Activated T-helper 2 cell treated with anti-CD3 and anti-CD28 coated beads, Interferon-gamma antibody, Interleukin-2, Interleukin-4, amounts not matched to agents 10 μg/mL and 5 μg/mL and 100 μg/mL, durations not matched to agents 14 hours and 24 hours and 36 hours (primary cell): ENCODE measurements around the gene ZNF512B. TPM values are rescaled to one million over a fixed set of nuclear protein-coding genes. Genes with fewer than 3 reads are reported as not detected.
"Not testable (repeated sequence)": the region's sequence is repeated elsewhere in the genome, so short reads cannot be mapped to it uniquely, and the experiment has no call there.

Experiments
- DNase-seq: peaks from one replicate; pipeline ENCODE4 v3.0.0; 2021; ENCODE audit warnings: low spot score
- H3K27ac Mint-ChIP-seq: one replicate; pipeline ENCODE4 v1.8.0; 2021; ENCODE audit warnings: mixed read lengths
- H3K27me3 Mint-ChIP-seq: one replicate; pipeline ENCODE4 v1.8.0; 2021; ENCODE audit warnings: low read depth, mixed read lengths
- H3K36me3 Mint-ChIP-seq: one replicate; pipeline ENCODE4 v1.8.0; 2021; ENCODE audit warnings: low read depth, mixed read lengths
- H3K4me1 Mint-ChIP-seq: one replicate; pipeline ENCODE4 v1.8.0; 2021; ENCODE audit warnings: low read depth, mixed read lengths
- H3K4me3 Mint-ChIP-seq: one replicate; pipeline ENCODE4 v1.8.0; 2021; ENCODE audit warnings: low read depth, mild to moderate bottlenecking, moderate library complexity, mixed read lengths
- H3K9me3 Mint-ChIP-seq: one replicate; pipeline ENCODE4 v1.8.0; 2021; ENCODE audit warnings: mixed read lengths
- intact Hi-C: fragments of 100-400 bp; cut with micrococcal nuclease; formaldehyde crosslinking; loops from one replicate; pipeline ENCODE4 v1.15.1; 2023
- total RNA-seq: library from RNA; stranded (reverse); gene quantifications from 2 replicates; pipeline ENCODE4 v1.2.3, GENCODE V29; 2022

ZNF512B gene
- total RNA-seq, 1 donor from 2014 or later: 26.2 TPM

GRCh38 chr20:63939061-63939935 lies 30.4 kb downstream of the ZNF512B start:
- H3K36me3 Mint-ChIP-seq: peaks cover 32% of the 10 kb centered on the region
- DNase-seq: no peak
- H3K4me3 Mint-ChIP-seq: no peak overlapping the region
- intact Hi-C loops: no loop called here
- no peak overlapping the region for H3K27ac Mint-ChIP-seq
- H3K9me3 Mint-ChIP-seq: no peaks in the 10 kb centered on the region
- H3K4me1 Mint-ChIP-seq: peaks cover 6% of the 10 kb centered on the region
- no peaks in the 10 kb centered on the region for H3K27me3 Mint-ChIP-seq

GRCh38 chr20:63937596-63937995 lies 32.1 kb downstream of the ZNF512B start:
- DNase-seq: no peak
- H3K36me3 Mint-ChIP-seq: peaks cover 31% of the 10 kb centered on the region
- no peak overlapping the region for H3K4me3 Mint-ChIP-seq
- no peaks in the 10 kb centered on the region for H3K9me3 Mint-ChIP-seq
- intact Hi-C loops: no loop called here
- no peaks in the 10 kb centered on the region for H3K27me3 Mint-ChIP-seq
- H3K27ac Mint-ChIP-seq: no peak overlapping the region
- H3K4me1 Mint-ChIP-seq: peaks cover 6% of the 10 kb centered on the region

GRCh38 chr20:63935447-63935846 lies 34.3 kb downstream of the ZNF512B start:
- Mint-ChIP-seq H3K9me3 (no peaks in the 10 kb centered on the region), H3K36me3 (peaks cover 43% of the 10 kb centered on the region)
- DNase-seq: no peak

GRCh38 chr20:63934271-63935068 lies 35.3 kb downstream of the ZNF512B start:
- no peaks in the 10 kb centered on the region for H3K27me3 Mint-ChIP-seq
- no peak for DNase-seq
- no peaks in the 10 kb centered on the region for H3K9me3 Mint-ChIP-seq
- H3K36me3 Mint-ChIP-seq: peaks cover 48% of the 10 kb centered on the region
- no peak overlapping the region for H3K4me3 Mint-ChIP-seq
- intact Hi-C loops: no loop called here
- no peaks in the 10 kb centered on the region for H3K4me1 Mint-ChIP-seq
- H3K27ac Mint-ChIP-seq: no peak overlapping the region

More at GRCh38 chr20:63935447-63935846, 34.3 kb downstream of the ZNF512B start:
- H3K4me3 Mint-ChIP-seq: no peak overlapping the region
- intact Hi-C loops: no loop called here
- no peaks in the 10 kb centered on the region for H3K4me1 Mint-ChIP-seq
- no peaks in the 10 kb centered on the region for H3K27me3 Mint-ChIP-seq
- no peak overlapping the region for H3K27ac Mint-ChIP-seq

GRCh38 chr20:63933646-63934045 lies 36.1 kb downstream of the ZNF512B start:
- H3K36me3 Mint-ChIP-seq: peaks cover 53% of the 10 kb centered on the region
- DNase-seq: no peak
- H3K27me3 Mint-ChIP-seq: no peaks in the 10 kb centered on the region
- no peak overlapping the region for H3K4me3 Mint-ChIP-seq
- H3K27ac Mint-ChIP-seq: no peak overlapping the region
- H3K9me3 Mint-ChIP-seq: no peaks in the 10 kb centered on the region
- no peaks in the 10 kb centered on the region for H3K4me1 Mint-ChIP-seq
- intact Hi-C loops: no loop called here

GRCh38 chr20:63932606-63933160 lies 37.0 kb downstream of the ZNF512B start:
- H3K4me1 Mint-ChIP-seq: no peaks in the 10 kb centered on the region
- no peaks in the 10 kb centered on the region for H3K9me3 Mint-ChIP-seq
- no peaks in the 10 kb centered on the region for H3K27me3 Mint-ChIP-seq
- intact Hi-C loops: no loop called here
- no peak for DNase-seq
- peaks cover 61% of the 10 kb centered on the region for H3K36me3 Mint-ChIP-seq
- no peak overlapping the region for H3K4me3 Mint-ChIP-seq
- no peak overlapping the region for H3K27ac Mint-ChIP-seq

- Mint-ChIP-seq H3K36me3 (peaks cover 68% of the 10 kb centered on the region), H3K27me3 (no peaks in the 10 kb centered on the region), H3K4me1 (no peaks in the 10 kb centered on the region), H3K27ac (no peak overlapping the region), H3K9me3 (no peaks in the 10 kb centered on the region), H3K4me3 (no peak overlapping the region)
- intact Hi-C loops: no loop called here
- DNase-seq: no peak
Observed at GRCh38 chr20:63931735-63932134, 38.0 kb downstream of the ZNF512B start.

GRCh38 chr20:63930971-63931553 lies 38.7 kb downstream of the ZNF512B start:
- Mint-ChIP-seq H3K27me3 (no peaks in the 10 kb centered on the region), H3K4me3 (no peak overlapping the region), H3K9me3 (no peaks in the 10 kb centered on the region), H3K36me3 (peaks cover 71% of the 10 kb centered on the region), H3K4me1 (no peaks in the 10 kb centered on the region), H3K27ac (no peak overlapping the region)
- intact Hi-C loops: no loop called here
- DNase-seq: no peak

GRCh38 chr20:63929473-63929883 lies 40.3 kb downstream of the ZNF512B start:
- peaks cover 58% of the 10 kb centered on the region for H3K36me3 Mint-ChIP-seq
- H3K4me3 Mint-ChIP-seq: not testable (repeated sequence)

GRCh38 chr20:63929071-63929470 lies 40.7 kb downstream of the ZNF512B start:
- intact Hi-C loops: no loop called here
- no peak for DNase-seq
- Mint-ChIP-seq H3K4me1 (peaks cover 2% of the 10 kb centered on the region), H3K4me3 (no peak overlapping the region), H3K27ac (no peak overlapping the region), H3K9me3 (no peaks in the 10 kb centered on the region), H3K27me3 (no peaks in the 10 kb centered on the region), H3K36me3 (peaks cover 58% of the 10 kb centered on the region)

More at GRCh38 chr20:63929473-63929883, 40.3 kb downstream of the ZNF512B start:
- H3K9me3 Mint-ChIP-seq, intact Hi-C loops, H3K27ac Mint-ChIP-seq, DNase-seq, H3K4me1 Mint-ChIP-seq, H3K27me3 Mint-ChIP-seq: not testable (repeated sequence)

GRCh38 chr20:63926298-63926697 lies 43.4 kb downstream of the ZNF512B start:
- Mint-ChIP-seq H3K27ac (no peak overlapping the region), H3K27me3 (no peaks in the 10 kb centered on the region), H3K4me1 (peaks cover 12% of the 10 kb centered on the region), H3K4me3 (no peak overlapping the region), H3K9me3 (no peaks in the 10 kb centered on the region), H3K36me3 (peaks cover 46% of the 10 kb centered on the region)
- DNase-seq: no peak
- intact Hi-C loops: no loop called here

- Mint-ChIP-seq H3K4me1 (peaks cover 12% of the 10 kb centered on the region), H3K9me3 (no peaks in the 10 kb centered on the region), H3K27me3 (no peaks in the 10 kb centered on the region), H3K36me3 (peaks cover 33% of the 10 kb centered on the region), H3K27ac (no peak overlapping the region), H3K4me3 (no peak overlapping the region)
- intact Hi-C loops: no loop called here
- no peak for DNase-seq
Observed at GRCh38 chr20:63924241-63924640, 45.5 kb downstream of the ZNF512B start.
